Retinal pigment epithelial cell (primary cell): ENCODE measurements around the gene GNS.

Experiments
- DNase-seq: peaks from one replicate; pipeline ENCODE4 v3.0.0-alpha.2; 2010; ENCODE audit warnings: low read depth
- H3K4me3 ChIP-seq: 2 replicates; pipeline ENCODE4 v1.5.1; 2011; ENCODE audit warnings: mild to moderate bottlenecking, low read length, control low read depth, moderate library complexity
- TF ChIP-seq, protein P1 (sequence below): conservative IDR thresholded peaks from 2 replicates; pipeline ENCODE4 v1.5.1; 2011; ENCODE audit warnings: low read depth, low read length, control low read depth, inconsistent platforms

The GNS gene

GRCh38 chr12:64791036-64791435, 31.8 kb upstream of the GNS start:
- no peak overlapping the region for H3K4me3 ChIP-seq
- no peak for DNase-seq
- TF ChIP-seq, protein P1, sequence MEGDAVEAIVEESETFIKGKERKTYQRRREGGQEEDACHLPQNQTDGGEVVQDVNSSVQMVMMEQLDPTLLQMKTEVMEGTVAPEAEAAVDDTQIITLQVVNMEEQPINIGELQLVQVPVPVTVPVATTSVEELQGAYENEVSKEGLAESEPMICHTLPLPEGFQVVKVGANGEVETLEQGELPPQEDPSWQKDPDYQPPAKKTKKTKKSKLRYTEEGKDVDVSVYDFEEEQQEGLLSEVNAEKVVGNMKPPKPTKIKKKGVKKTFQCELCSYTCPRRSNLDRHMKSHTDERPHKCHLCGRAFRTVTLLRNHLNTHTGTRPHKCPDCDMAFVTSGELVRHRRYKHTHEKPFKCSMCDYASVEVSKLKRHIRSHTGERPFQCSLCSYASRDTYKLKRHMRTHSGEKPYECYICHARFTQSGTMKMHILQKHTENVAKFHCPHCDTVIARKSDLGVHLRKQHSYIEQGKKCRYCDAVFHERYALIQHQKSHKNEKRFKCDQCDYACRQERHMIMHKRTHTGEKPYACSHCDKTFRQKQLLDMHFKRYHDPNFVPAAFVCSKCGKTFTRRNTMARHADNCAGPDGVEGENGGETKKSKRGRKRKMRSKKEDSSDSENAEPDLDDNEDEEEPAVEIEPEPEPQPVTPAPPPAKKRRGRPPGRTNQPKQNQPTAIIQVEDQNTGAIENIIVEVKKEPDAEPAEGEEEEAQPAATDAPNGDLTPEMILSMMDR, result no peak

- H3K4me3 ChIP-seq, result no peak overlapping the region
- no peak for DNase-seq
- TF ChIP-seq, protein P1, result no peak
These were observed 31.0 kb upstream of the GNS start for GRCh38 chr12:64790166-64790565.

DNA sequence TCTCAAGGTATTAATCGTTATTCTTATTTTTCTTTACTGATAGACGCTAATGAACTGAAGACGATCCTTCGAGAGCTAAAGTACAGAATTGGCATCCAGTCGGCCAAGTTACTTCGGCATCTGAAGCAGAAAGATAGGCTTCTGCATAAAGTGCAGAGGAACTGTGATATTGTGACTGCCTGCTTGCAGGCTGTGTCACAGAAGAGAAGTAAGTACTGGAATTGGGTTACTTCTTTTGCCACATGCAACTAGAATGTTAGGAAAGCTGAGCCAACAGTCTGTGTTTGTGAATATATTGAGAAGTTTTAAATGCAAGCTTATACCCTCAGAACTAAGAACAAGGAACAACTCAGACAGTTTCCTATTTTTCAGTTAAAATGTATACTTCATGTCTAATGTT, 26.6 kb upstream of the GNS start:
- TF ChIP-seq, protein P1, result no peak
- no peak overlapping the region for H3K4me3 ChIP-seq
- no peak for DNase-seq

DNA sequence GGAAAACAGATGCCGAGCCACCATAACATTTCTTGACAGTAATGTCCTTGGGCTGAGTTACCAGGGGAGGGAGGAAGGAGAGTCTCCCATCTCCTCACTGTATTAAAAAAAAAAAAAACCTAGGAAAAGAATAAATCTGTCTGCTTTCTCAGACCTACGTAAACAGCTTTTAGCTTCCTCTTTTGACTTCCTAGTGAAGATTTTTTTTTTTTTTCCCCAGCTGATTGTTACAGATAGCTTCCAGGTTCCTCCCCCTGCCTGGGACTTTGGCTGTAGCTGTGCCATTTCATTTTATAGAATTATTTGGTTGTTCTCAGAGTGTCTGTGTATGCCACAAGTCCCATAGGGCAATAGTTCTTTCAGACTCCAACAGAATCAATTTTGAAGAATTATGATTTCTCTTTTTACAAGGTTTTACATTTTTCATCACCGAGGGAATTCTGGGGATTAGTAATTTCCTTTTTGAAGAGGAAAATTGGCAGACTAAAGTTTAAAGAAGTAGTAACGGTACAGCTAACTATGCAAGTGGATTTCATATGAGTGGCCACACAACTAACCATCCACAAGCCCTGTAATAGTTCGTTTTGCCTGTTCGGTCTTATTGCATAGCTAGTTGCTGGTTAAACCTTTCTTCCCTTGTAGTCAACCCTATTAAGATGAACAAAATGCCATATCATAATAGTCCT, 23.1 kb upstream of the GNS start:
- no peak for DNase-seq
- TF ChIP-seq, protein P1, result no peak
- H3K4me3 ChIP-seq, result peak overlapping the region; percentile 63

GRCh38 chr12:64781280-64782190, 22.3 kb upstream of the GNS start:
- DNase-seq, result no peak
- H3K4me3 ChIP-seq, result peak overlapping the region; percentile 63
- TF ChIP-seq, protein P1, result no peak

- peak overlapping the region; percentile 63 for H3K4me3 ChIP-seq
- TF ChIP-seq, protein P1, result no peak
- no peak for DNase-seq
These were observed 21.5 kb upstream of the GNS start for GRCh38 chr12:64780531-64781279.
